ENCODE measurements around the gene MCRS1.
"Not testable (repeated sequence)": the region's sequence is repeated elsewhere in the genome, so short reads cannot be mapped to it uniquely, and the experiment has no call there.

The MCRS1 gene, protein sequence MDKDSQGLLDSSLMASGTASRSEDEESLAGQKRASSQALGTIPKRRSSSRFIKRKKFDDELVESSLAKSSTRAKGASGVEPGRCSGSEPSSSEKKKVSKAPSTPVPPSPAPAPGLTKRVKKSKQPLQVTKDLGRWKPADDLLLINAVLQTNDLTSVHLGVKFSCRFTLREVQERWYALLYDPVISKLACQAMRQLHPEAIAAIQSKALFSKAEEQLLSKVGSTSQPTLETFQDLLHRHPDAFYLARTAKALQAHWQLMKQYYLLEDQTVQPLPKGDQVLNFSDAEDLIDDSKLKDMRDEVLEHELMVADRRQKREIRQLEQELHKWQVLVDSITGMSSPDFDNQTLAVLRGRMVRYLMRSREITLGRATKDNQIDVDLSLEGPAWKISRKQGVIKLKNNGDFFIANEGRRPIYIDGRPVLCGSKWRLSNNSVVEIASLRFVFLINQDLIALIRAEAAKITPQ

GRCh38 chr12:49567611-49568441 lies at the start of gene MCRS1:
MCRS1 (minus strand) TSS chr12:49568142; CDS start chr12:49566731, 1,411 bp downstream.
- peak; percentile 89 for DNase-seq

GRCh38 chr12:49616533-49617219 lies 48.7 kb upstream of the MCRS1 start:
- DNase-seq = no peak

DNA sequence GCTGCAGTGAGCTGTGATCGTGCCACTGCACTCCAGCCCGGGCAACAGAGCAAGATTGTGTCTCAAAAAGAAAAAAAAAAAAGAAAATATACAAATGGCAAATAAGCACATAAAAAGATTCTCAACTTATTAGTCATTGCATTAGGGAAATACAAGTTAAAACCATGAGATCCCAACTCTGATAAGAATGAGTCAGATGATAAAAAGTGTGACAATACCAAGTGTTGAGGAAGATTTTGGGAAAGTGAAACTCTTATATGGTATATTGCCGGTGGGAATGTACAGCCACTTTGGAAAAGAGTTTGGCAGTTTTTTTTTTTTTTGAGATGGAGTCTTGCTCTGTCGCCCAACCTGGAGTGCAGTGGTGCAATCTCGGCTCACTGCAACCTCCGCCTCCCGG lies 47.8 kb upstream of the MCRS1 start:
- DNase-seq = no peak

- DNase-seq = no peak
Measured at GRCh38 chr12:49612210-49612609, 44.3 kb upstream of the MCRS1 start.

GRCh38 chr12:49610785-49611184 lies 42.8 kb upstream of the MCRS1 start:
- DNase-seq = not testable (repeated sequence)

DNA sequence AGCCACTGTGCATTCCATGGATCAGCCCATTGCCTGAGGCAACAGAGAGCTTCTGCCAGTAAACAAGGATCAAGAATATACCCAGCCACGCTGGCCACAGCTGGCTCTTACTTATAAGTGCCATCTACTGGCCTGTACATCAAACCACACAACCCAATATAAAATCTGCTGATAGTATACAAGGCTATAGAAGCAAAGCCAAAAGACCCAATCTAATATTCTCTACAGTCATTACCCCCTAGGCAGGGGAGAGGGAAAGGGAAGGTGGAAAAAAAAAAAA lies 41.9 kb upstream of the MCRS1 start:
- no peak for DNase-seq

DNA sequence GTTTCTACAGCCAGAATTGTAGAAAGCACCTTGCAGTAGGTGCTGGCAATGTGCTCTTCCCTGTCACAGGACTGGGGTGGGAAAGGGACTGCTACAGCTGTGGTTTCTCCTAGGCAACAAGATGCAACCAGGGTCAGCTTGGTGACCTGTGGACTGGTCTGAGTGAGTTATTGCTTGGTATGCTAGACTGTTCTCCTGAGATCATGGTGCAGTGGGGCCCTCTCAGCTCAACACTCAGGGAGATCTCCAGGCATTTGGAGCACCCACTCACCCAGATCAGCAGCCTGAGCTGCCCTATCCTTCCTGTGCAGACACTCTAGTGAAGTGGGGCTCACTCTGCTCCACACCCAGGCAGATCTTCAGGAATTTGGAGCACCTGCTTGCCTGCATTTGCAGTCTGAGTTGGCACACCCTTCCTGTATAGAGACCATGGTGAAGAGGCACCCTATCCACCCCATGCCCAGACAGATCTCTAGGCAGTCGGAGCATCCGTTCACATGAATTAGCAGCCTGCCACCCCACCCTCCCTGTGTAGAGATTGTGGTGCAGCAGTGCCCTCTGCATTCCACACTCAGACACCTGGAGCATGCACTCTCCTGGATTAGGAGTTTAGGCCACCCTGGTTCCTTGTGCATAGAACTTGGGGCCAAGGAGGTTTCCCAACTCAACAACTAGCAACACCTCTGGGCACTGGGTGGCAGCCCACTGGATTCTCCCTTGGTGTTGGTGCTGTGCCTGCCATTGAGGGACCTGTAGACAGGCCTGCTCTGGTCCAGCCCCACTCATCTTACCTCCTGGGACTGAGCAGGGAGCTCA lies 41.3 kb upstream of the MCRS1 start:
- no peak for DNase-seq

DNA sequence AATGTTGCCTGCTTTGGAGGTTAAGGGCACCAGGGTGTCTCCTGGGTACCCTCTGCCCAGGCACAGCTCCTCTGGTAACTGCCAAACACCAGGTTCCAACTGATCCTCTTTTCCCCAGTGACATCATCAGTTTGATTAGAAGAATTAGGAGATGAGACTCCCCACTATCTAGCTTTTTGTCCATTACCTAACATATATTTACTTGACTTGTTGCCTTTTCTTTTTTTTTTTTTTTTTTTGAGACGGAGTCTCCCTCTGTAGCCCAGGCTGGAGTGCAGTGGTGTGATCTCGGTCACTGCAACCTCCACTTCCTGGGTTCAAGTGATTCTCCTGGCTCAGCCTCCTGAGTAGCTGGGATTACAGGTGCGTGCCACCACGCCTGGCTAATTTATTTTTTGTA lies 37.6 kb upstream of the MCRS1 start, which contains the start of gene FAM186B:
Gene FAM186B (minus strand): TSS at position 101 of the 400 bp plus-strand sequence. CDS start 162 bp downstream, outside the sequence.
- DNase-seq = not testable (repeated sequence)

- DNase-seq = no peak
Measured at GRCh38 chr12:49604856-49605255, 36.9 kb upstream of the MCRS1 start.

- DNase-seq = no peak
Measured at GRCh38 chr12:49603721-49604120, 35.8 kb upstream of the MCRS1 start.

- DNase-seq = no peak
Measured at GRCh38 chr12:49599961-49600360, 32.0 kb upstream of the MCRS1 start.

DNA sequence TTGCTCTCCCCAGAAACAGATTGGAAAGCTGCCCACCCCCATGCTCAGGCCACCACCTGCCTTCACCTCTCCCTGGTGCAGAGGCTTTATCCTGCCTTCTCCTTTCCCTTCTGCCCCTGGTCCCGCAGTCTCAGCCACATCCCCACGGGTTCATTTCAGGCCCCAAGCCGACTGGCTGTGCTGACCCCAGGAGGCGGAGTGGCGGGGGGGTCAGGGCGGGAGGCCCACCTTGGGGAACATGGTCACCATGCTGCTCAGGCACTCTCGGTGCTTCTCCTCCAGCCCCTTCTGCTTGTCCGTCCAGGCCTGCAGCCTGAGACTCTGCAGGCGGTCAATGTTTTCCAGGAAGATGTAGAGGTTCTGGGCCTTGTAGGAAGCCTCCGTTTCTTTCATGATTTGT lies 30.6 kb upstream of the MCRS1 start:
- no peak for DNase-seq

- no peak for DNase-seq
Measured at GRCh38 chr12:49588721-49589516, 21.0 kb upstream of the MCRS1 start.

- no peak for DNase-seq
Measured at GRCh38 chr12:49588281-49588680, 20.3 kb upstream of the MCRS1 start.

GRCh38 chr12:49587174-49587908 lies 19.4 kb upstream of the MCRS1 start:
- DNase-seq = no peak

GRCh38 chr12:49585477-49586459 lies 17.8 kb upstream of the MCRS1 start:
- DNase-seq = no peak

GRCh38 chr12:49584591-49584990 lies 16.6 kb upstream of the MCRS1 start:
- DNase-seq = no peak

- DNase-seq = no peak
Measured at GRCh38 chr12:49583366-49584094, 15.6 kb upstream of the MCRS1 start.

DNA sequence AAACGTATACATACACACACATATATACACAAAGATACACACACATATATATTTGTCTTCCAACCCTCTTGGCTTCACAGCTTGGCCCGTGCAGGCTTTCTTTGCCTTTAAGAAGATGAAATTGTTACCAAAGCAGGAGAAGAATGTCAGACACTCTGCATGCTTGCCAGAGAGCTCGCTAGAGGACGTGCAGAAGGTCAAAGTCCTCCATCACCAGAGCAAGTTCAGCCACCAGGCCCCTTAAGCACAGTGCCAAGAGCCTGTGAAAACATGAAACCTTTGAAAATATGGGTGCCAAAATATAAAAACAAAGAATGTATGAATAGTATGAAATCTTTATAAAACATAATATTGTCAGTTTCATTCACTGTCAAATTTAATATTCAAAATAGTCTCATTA lies 14.9 kb upstream of the MCRS1 start:
- DNase-seq = no peak
